Fibroblast of skin of right biceps (primary cell): Measurements from ENCODE around the gene HTN1.
"Not testable (repeated sequence)": the region's sequence is repeated elsewhere in the genome, so short reads cannot be mapped to it uniquely, and the experiment has no call there.

Experiments
- DNase-seq: peaks from one replicate; pipeline ENCODE4 v3.0.0-alpha.2; 2013

HTN1 gene

GRCh38 chr4:70050138-70050537 is at the start of gene HTN1:
HTN1 (plus strand) TSS chr4:70050438; CDS start chr4:70053077, 2,639 bp downstream.
- not testable (repeated sequence) for DNase-seq

GRCh38 chr4:70000711-70001110 is 49.5 kb upstream of the HTN1 start:
- no peak for DNase-seq

- DNase-seq: no peak
Observed at GRCh38 chr4:70002507-70002906, 47.7 kb upstream of the HTN1 start.

- no peak for DNase-seq
Observed at GRCh38 chr4:70008771-70009170, 41.5 kb upstream of the HTN1 start.

GRCh38 chr4:70019006-70019405 is 31.2 kb upstream of the HTN1 start:
- not testable (repeated sequence) for DNase-seq

- DNase-seq: no peak
Observed at GRCh38 chr4:70023218-70023617, 27.0 kb upstream of the HTN1 start.

- no peak for DNase-seq
Observed at GRCh38 chr4:70027011-70027410, 23.2 kb upstream of the HTN1 start.

- DNase-seq: not testable (repeated sequence)
Observed at GRCh38 chr4:70028159-70028558, 22.1 kb upstream of the HTN1 start, which contains the start of gene HTN3. HTN3 (plus strand) TSS chr4:70028459; CDS start chr4:70030741, 2,282 bp downstream.

- DNase-seq: not testable (repeated sequence)
Observed at GRCh38 chr4:70037559-70037958, 12.7 kb upstream of the HTN1 start.

GRCh38 chr4:70039928-70040327 is 10.3 kb upstream of the HTN1 start:
- not testable (repeated sequence) for DNase-seq

- no peak for DNase-seq
Observed at GRCh38 chr4:70041652-70042286, 8.5 kb upstream of the HTN1 start.

GRCh38 chr4:70056534-70056933 is 6.3 kb downstream of the HTN1 start:
- not testable (repeated sequence) for DNase-seq

- no peak for DNase-seq
Observed at GRCh38 chr4:70057651-70058050, 7.4 kb downstream of the HTN1 start.

- DNase-seq: no peak
Observed at GRCh38 chr4:70059149-70059548, 8.9 kb downstream of the HTN1 start.

- DNase-seq: no peak
Observed at GRCh38 chr4:70062000-70062399, 11.8 kb downstream of the HTN1 start.

GRCh38 chr4:70080205-70080604 is 30.0 kb downstream of the HTN1 start:
- no peak for DNase-seq

- DNase-seq: no peak
Observed at GRCh38 chr4:70099206-70099605, 49.0 kb downstream of the HTN1 start.
